Fibroblast of skin of right quadriceps (primary cell): Measurements from ENCODE around the gene DHRS12.
A peak's percentile ranks its signal among the peaks of the same experiment; 100 is the strongest.

ENCODE experiments used
- DNase-seq: peaks from one replicate; pipeline ENCODE4 v3.0.0-alpha.2; 2013

Gene DHRS12, protein sequence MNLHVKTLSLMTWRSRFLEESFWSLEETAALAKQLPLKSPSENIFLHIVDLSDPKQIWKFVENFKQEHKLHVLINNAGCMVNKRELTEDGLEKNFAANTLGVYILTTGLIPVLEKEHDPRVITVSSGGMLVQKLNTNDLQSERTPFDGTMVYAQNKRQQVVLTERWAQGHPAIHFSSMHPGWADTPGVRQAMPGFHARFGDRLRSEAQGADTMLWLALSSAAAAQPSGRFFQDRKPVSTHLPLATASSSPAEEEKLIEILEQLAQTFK

DNA sequence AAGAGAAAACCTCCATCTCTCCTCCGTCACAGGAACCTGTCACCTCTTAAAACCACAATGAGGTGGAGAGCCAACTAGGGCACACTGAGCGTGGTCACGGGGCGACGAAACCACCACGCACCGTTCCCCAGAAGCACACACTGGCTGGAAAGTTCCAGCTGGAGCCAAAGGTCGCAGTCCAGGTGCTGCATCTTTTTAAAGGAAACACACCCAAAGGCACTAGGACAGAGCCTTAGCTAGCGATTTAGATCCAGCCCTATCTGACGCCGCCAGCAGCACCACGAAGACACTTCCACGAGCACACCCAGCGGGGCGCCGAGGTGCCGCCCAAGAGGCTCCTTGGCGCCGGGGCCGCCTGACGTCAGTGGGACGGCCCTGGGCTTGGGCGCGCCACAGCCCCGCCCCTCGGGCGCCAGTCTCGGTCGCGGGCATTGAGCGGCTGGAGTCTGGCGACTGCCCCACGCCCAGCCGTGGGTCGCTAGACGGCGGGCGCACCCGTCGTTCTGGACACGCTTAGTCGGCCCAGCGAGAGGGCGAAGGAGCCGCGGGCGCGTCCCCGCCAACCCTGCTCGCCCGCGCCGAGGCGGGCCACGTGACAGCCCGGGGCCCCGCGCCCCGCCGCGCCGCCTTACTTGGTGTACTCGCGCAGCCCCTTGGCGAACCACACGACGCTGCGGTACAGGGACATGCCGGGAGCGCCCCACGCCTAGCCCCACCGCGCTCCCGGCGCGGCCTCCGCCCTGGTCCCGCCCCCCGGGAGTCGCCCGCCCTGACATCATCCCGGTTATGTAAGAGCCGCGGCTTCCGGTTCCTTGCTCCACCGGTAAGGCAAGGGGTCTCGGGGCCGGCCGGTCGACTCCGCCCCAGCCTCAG lies at the start of gene DHRS12:
TSS of gene DHRS12 (minus strand) at position 742 of the 873 bp plus-strand sequence. CDS start 4,504 bp downstream, outside the sequence.
- peak; percentile 84 for DNase-seq

DNA sequence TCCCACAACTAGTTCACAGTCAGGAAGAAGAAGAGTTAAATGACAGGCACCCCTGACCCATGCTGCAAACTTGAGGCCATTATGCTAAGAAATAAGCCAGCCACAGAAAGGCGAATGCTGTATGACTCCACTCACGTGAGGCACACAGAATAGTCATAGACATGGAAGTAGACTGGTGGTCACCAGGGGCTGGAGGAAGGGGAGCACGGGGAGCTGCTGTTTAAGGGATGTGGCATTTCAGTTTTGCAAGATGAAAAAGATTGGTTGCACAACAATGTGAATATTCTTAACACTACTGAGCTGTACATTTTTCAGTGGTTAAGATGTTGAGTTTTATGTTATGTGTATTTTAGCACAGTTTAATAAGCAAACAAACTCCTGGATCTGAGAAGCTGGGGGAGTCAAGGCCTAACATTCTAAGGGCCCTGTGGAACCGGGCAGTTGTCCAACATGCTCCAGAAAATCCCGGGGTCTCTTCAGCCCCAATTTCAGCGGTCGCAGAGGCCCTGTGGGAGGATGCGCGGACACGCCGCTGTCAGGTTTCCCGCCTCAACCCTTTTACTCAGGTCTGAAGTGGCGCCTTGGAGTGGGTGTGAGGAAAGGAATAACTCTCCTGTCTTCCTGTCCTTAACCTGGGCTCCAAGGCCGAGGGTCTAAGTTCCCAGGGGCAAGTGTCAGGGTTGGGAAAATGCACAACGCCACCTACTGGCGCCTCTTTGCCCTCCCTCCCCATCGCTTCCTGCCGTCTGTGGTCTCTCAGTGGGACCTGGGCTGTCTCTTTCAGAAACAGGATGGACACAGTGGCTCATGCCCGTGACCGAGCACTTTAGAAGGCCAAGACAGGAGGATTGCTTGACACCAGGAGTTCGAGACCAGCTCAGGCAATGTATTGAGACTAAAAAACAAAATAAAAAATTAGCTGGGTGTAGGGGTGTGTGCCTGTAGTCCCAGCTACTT lies 45.5 kb upstream of the DHRS12 start:
- peak; percentile 44 for DNase-seq

DNA sequence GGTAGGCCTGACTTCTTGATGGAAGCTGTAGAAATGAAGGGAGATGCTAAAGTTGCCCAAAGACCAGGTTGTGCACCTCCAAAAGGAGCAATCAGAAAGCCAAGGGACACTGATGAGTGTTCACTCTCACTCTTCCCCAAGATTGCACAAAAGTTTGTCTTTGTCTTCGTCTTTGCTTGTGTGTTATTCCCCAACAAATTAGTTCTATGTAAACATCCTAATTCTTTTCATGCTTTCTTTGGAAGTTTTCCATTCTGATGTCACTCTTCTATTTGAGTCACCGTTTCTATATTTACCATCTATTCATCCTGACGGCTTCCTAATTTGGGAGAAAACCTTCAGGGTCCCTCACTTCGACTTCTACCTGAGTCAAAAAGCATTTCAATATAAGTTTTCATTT lies 44.7 kb upstream of the DHRS12 start:
- DNase-seq: peak; percentile 67

DNA sequence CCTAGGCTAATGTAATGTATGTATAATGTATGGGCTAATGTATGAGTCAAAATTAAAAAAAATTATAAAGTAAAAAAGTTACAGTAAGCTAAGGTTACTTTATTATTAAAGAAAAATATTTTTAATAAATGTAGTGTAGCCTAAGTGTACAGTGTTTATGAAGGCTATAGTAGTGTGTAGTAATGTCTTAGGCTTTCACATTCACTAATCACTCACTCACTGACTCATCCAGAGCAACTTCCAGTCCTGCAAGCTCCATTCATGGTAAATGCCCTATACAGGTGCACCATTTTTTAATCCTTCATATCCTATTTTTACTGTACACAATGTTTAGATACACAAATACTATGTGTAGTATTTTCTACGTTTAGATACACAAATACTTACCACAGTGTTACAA lies 42.8 kb upstream of the DHRS12 start:
- no peak for DNase-seq

DNA sequence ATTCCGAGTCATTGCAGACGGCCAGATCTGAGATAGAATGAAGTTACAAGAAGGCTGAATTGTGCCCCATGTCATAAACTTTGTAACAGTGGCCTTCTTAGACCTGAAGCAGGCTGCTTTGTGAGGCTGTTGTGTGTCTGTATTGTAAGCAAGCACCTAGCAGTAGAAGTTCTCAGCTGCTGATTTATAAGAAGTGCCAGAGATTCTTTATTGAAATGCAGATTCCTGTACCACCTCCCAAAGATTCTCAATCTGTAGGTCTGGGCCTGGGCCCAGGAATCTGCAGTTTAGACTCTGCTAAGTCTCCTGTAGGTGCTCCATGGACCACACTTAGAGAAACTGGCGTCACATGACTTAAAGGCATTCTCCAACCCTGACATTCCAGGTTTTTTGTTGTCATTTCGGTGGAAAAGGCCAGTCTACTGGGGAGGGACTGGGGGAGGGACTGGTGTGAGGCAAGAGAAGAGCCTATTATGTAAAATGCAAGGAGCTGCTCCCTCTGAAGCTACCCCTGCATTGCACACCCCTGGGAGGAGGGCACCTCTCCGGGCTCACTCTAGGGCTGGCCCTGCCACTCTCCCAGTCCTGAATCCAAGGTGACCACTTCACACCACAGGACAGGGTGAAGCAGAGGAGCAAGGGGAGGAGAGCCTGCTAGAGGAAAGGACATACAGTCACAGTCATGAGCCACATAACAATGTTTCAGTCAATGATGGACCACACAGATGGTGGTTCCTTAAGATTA lies 41.8 kb upstream of the DHRS12 start:
- DNase-seq: no peak

DNA sequence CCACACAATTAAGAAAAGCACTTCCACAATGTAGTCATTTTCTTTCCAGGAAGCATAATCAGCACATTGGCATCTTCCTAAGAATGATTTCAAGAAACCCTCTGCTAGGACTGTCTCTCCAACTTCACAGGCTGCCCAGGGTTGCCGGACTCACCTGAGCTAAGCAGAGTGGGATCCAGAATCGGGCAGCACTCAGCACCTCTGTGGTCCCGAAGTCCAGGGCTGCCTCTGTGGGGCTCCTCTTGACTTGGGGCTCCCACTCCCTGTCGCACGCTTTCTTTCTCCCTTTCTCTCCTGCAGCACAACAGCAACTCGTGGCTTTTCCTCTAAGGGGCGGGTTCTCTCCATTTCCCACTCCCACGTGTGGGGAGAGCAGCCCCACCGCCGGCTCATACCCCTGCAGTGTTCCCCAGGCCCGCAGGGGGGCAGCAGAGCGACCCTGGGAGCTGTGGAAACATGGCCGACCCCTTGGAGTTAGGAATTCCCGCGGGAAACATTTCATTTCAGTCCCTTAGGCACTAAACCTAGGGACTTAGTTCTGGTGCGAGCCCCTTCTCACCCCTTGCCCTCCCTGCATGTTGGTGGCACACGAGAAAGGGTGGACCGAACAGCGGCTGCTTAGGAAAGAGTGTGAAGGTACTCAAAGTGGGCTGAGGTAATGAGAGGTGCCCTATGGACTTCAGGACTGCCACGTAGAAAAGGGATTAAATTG lies 41.1 kb upstream of the DHRS12 start, which contains the start of gene TMEM272:
TSS of gene TMEM272 (minus strand) at position 316 of the 712 bp plus-strand sequence. CDS start 6,647 bp downstream, outside the sequence.
- peak; percentile 38 for DNase-seq

DNA sequence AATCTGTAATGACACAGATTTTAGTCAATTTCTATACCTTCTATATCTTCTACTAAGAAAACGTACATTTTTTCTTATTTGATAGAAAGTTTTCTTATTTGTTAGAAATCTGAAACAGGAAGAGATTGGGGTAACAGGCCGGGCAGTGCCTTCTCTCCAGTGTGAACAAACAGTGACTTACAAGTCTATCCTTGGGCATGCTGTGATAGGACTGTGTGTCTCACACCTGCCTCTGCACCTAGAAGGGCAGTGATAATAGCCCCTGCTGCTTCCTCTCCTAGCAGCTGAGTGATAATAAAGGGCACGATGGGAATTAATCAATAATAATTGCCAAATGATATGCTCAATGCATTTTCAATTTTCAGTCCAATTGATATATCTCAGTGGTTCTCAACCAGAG lies 39.6 kb upstream of the DHRS12 start:
- no peak for DNase-seq

DNA sequence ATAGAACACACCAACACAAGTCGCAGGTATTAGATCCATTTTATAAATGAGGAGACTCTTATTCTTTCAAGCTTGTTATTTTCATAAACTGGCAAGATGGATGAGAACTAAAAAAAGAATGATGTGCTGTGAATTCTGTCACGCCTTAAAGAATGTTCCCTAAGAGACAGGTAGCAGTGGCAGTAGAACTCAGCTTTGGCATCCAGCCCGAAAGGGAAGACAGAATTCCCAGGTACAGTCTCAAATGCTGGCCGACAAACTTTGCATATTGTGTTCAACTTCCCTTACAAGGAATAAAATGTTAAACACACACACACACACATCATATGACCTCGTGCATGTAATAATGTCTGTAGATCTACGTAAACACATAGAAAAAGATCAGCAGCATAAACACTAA lies 37.8 kb upstream of the DHRS12 start:
- DNase-seq: no peak

DNA sequence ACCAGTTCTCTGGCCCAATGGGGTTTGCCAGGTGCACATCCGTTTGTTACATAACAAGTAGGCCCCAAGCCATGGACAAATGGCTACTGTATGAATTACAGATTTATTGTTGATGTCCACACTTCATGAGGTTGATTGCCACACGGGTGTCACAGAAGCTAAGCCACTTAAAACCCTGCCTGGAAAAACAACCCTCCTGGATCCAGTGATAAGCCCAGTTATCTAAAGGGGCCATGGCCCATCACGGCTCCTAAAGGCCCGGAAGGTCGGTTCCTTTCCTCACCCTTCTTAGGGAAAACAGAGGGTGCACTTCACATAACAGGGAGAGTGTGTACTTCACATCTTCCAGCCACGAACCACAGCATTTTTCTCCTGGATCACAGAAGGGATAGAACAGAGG lies 37.0 kb upstream of the DHRS12 start:
- no peak for DNase-seq

DNA sequence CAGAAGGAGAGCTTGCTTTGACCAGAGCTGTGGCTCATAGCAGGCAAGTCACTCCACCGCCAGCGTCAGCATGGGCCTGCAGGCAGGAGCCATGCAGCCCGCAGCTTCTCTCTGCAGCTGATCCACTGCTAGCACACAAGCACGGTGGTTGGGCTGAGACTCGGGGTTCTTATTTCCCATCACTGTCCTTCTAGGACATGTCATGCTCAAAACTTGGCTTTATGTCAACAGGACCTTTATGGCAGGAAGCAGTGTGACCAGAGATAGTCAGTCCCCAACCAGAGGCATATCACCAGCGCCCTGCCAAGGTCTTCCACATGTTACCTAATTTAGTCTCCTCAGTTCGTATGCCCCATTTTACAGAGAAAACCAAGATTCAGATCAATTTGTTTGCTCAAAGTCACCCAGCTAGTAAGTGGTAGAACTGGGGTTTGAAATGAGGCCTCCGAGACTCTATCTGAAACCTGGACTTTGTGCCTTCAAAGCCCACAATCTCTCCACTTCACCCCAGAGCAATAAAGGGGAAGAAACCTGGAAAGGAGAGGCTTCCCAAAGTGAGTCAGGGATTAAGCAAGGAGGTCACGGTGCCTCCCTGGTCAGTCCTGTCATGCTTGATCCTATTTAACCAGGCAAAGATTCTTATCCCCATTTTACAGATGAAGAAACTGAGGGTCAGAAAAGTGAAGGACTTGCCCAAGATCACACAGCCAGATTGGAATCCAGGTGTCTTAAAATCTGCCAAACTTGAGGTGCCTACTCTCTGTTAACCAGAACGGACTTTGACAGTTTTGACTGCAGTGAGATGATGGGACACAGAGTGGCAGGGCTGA lies 36.0 kb upstream of the DHRS12 start:
- no peak for DNase-seq

DNA sequence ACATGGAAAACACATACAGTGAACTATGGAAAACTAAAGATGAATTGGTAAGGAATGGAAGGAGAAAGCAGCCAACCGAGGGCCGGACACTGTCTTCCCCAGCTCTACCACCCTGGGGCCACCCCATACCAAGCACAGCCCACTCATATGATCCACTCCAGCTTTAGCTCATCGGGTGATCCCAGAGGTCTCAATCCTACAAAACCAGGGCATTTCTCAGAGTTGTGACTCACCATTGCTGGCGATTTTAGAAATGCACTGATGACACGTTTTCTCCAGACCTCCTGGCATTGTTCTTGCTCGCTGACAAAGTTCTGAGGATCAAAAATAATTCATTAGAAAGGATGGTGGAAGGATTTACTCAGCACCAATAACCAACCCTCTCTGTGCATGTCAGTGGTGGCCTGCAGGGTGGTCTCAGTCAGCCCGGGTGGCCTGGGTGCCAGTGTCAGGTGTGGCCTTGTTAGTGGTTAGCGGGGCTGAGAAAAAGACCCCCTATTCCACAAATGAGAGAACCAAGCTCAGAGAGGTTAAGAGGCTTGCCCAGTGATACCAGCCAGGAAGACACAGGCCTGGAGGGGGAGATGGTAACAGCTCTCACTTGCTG lies 34.4 kb upstream of the DHRS12 start:
- peak; percentile 43 for DNase-seq

DNA sequence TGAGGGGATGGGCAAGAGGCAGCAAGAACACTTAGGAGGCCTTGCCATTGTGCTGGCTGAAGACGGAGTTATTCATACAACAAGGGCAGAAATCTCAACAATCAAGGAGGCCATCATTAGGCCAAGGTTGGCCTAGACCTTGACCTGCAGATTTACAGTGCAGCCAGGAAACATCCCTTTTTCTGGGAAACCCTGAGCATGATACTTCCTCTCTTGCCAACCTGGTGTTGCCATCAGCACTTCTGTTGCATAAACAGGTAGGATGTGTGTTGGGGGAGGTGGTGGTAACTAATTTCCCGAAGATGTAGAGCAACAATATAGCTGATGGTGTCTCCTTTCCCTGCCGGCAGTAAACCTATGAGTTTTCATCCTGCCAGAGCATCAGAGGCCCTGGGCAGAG lies 33.1 kb upstream of the DHRS12 start:
- no peak for DNase-seq

DNA sequence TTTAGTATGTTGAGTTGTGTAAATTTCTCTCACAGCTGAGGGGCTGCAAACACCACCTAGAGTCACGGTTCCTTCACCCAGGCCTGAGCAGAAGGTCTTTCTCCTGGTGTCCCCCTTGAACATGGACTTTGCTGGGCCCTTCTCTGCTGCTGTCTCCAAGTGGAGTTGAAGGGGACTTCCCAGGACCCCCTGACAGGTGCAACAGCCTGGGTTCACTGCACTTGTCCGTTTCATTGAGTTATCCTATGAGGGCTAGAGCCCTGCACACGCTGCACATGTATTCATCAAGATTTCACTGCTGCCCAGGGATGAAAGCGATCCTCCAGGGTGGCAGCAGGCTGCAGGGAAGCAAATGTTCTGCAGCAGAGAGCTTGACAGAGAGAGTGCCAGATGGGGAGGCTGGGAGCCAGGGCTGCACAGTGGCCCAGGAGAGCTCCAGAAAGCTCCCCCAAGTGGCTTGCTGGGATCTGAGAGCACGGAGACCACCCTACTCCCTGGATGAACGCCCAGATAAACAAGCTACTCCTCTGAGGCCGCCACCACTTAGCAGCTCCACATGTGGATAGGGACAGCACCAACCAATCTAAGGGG lies 30.7 kb upstream of the DHRS12 start:
- no peak for DNase-seq

DNA sequence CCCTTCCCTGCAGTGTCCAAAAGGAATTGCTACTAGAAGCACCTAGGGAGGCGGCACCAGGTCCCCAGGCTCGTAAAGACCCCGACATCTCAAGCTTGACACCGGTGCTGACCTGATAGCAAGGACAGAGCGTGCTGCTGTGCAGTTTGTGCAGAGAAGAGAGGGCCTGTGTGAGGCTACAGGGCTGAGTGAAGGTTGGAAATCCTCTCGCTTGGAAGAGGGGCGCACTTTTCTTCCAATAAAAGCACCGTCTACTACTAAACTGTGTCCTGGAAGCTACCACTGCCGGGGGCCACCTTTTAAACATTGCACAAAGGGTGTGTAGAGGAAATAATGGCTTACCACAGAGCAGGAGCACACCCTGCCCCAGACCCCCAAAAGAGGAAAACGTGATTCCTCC lies 30.0 kb upstream of the DHRS12 start:
- DNase-seq: no peak

DNA sequence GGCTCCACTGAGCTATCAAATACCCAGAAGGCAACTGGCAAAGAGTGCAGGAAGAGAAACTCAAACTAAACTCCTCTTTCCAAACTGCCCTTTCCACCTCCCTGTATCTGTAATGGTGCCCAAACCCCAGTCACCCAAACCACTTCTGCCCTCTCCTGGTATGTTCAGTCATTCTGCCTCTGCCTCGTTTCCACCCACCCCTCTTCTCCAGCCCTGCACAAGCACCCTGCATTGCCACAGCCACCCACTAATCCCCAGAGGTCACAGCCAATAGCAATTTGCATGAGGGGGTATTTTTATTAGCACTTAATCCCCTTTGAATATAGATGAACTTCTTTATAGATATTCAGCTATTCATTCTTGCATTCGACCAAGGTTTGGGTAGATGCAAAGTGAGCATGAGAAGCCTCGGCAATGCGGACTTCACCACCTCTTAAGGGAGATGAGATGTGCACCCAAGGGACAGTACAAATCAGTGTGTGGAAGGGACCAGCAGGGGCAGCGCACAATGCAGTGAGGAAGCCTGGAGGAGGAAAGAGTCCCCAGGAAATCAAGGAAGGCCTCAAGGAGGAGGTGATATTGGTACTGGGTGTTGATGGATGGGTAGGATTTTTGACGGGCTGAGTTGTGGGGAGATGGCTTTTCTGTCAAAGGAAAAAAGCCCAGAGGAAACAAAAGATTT lies 28.6 kb upstream of the DHRS12 start:
- DNase-seq: no peak

DNA sequence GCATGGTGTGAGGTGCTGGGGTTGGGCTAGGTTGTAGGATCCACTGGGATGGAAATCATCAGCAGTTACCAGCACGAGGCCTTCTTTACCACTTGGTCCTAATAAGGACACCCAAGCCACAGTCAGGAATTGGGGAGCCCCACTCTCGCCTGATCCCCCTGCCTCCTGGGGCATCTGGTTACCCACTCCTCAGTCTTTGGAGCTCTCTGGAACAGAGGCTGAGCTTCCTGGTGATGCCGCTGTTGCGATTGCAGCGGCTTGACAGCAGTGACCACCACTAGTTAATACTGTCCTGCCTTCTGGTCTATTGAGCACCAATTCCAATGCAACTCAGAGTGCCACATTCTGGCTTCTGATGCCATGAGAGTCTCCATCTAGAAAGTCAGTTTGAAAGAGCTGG lies 27.6 kb upstream of the DHRS12 start:
- no peak for DNase-seq

DNA sequence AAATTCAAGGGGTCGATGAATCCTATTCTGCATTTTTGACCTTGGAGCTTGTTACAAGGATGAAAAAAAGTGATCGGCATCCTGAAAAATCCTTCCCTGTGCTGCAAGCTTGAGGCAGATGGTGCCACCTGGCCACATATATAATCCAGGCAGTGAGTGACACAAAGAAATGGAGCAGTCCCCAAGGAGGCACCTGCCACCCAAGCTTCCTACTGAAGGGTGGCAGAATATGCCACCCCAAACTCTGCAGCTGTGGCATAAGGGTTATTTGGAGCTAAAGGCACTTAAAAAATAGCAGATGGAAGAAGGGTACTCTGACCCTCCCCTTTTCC lies 25.6 kb upstream of the DHRS12 start:
- no peak for DNase-seq

DNA sequence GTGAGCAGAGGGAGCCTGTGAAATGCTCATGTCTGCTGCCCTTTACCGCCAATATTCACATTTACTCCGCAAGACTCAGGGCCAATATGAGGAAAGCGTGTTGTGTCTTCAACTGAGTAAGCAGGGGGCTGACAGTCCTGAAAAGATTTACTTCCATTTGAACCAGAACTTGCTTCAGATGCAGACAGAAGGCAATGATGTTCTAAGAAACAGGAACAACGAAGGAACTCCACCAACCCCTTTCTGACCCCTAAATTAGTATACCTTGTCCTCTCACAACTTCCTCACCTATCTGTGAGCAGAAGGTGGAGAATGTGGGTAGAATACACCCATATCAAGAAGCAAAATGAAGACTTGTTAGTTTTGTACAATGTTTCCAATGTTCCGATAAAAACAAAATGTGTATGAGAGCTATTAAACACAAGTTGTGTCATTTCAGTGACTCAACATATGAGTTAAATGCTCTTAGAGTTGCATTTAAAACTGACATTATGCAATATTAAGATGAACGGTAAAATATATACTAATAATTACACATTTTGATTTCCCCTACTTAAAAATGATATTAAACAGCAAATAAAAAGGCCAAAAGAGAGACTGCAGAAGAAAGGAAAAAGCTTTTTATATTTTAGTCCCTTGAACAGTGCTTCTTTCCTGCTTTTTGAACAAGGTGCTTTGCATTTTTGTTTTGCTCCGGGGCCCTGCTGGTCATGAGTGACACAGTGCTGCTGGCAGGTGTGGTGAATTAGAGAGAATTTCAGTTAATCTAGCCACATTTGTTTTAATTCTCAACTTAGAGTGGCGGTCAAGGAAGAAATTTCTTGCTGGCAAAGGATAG lies 25.0 kb upstream of the DHRS12 start:
- no peak for DNase-seq
